Endothelial cell of umbilical vein (primary cell): ENCODE measurements around the gene TTC33. TPM values are rescaled to one million over a fixed set of nuclear protein-coding genes. Genes with fewer than 3 reads are reported as not detected.

Experiments
- BruUV-seq: library from RNA; stranded (reverse); fragments of 400-500 nt; replicated peaks from 2 replicates; lab custom pipeline; 2021; lab: Mats Ljungman, UMichigan
- CTCF ChIA-PET: fragments of 300-600, 350-600 bp; sonication (Branson Sonifier 250); formaldehyde crosslinking; loops from one replicate; lab custom pipeline; 2021; ENCODE audit warnings: antibody characterized with exemption, inconsistent platforms; lab: Charles Lee
- POLR2A ChIA-PET: fragments of 300-600, 350-600 bp; sonication (Branson Sonifier 250); formaldehyde crosslinking; loops from one replicate; lab custom pipeline; 2021; ENCODE audit warnings: antibody characterized with exemption, inconsistent platforms; lab: Charles Lee
- DNase-seq: peaks from one replicate; pipeline ENCODE4 v3.0.0-alpha.2; 2011; ENCODE audit warnings: low read depth, low spot score
- FAIRE-seq: peaks from 2 replicates; lab custom pipeline; 2011; peaks lifted over from hg19 to GRCh38; lab: Jason Lieb, UNC
- H2AFZ ChIP-seq: 2 replicates; pipeline ENCODE4 v1.6.0; 2012; ENCODE audit warnings: low read depth, low read length, control low read depth, inconsistent platforms
- H3K27ac ChIP-seq: 2 replicates; pipeline ENCODE4 v1.5.1; 2011; ENCODE audit warnings: low read depth, mild to moderate bottlenecking, control low read depth, low read length, moderate library complexity; ENCODE audit not compliant: insufficient read depth
- H3K27me3 ChIP-seq, 2 experiments: 2 replicates each; pipeline versions ENCODE4 v1.6.0 to v1.6.1; 2011; ENCODE audit warnings: low read length in 2 of 2, mixed read lengths in 1 of 2; ENCODE audit not compliant: control insufficient read depth in 2 of 2, insufficient read depth in 2 of 2
- H3K36me3 ChIP-seq, 2 experiments: 2 replicates in 1 of 2; 3 replicates in 1 of 2; pipeline ENCODE4 v1.5.1; 2011; ENCODE audit warnings: low read length in 2 of 2, mild to moderate bottlenecking in 1 of 2, moderate library complexity in 1 of 2; ENCODE audit not compliant: control insufficient read depth in 2 of 2, insufficient read depth in 2 of 2; ENCODE audit errors: extremely low read depth in 1 of 2
- H3K4me1 ChIP-seq: 3 replicates; pipeline ENCODE4 v1.5.1; 2011; ENCODE audit warnings: mild to moderate bottlenecking, low read length; ENCODE audit not compliant: control insufficient read depth, insufficient read depth; ENCODE audit errors: extremely low read depth
- H3K4me2 ChIP-seq: 2 replicates; pipeline ENCODE4 v1.6.1; 2011; ENCODE audit warnings: low read length, control low read depth, mixed read lengths; ENCODE audit not compliant: insufficient read depth
- H3K4me3 ChIP-seq, 3 experiments: fragments of 200-600 bp in 1 of 3; sonication (generic), shearing (Covaris generic) in 1 of 3; replicated peaks in 1 of 3; 2 replicates each; pipeline ENCODE4 v1.5.1; 2011 to 2016; ENCODE audit warnings: control low read depth in 3 of 3, low read length in 3 of 3, mild to moderate bottlenecking in 2 of 3, inconsistent platforms in 1 of 3, low read depth in 1 of 3, moderate library complexity in 1 of 3; ENCODE audit not compliant: insufficient read depth in 1 of 3
- H3K79me2 ChIP-seq: 2 replicates; pipeline ENCODE4 v1.6.0; 2012; ENCODE audit warnings: low read length, inconsistent platforms; ENCODE audit not compliant: control insufficient read depth, insufficient read depth
- H3K9ac ChIP-seq: replicated peaks from 2 replicates; pipeline ENCODE3; 2011; ENCODE audit warnings: low read length, control low read depth; ENCODE audit not compliant: insufficient read depth; ENCODE audit errors: extremely low read depth
- H3K9me1 ChIP-seq: replicated peaks from 3 replicates; pipeline ENCODE4 v1.6.0; 2011; ENCODE audit warnings: mild to moderate bottlenecking, low read length; ENCODE audit not compliant: control insufficient read depth, insufficient read depth; ENCODE audit errors: extremely low read depth
- H3K9me3 ChIP-seq: replicated peaks from 2 replicates; pipeline ENCODE4 v1.5.1; 2012; ENCODE audit warnings: low read length, inconsistent platforms; ENCODE audit not compliant: control insufficient read depth, insufficient read depth
- H4K20me1 ChIP-seq: replicated peaks from 2 replicates; pipeline ENCODE3; 2011; ENCODE audit warnings: mild to moderate bottlenecking, low read length; ENCODE audit not compliant: control insufficient read depth, insufficient read depth; ENCODE audit errors: extremely low read depth
- CTCF ChIP-seq, 2 donors: IDR thresholded peaks; 1 replicate in 1 of 2; 2 replicates in 1 of 2; pipeline ENCODE4 v1.5.1; 2011; ENCODE audit warnings: low read length in 2 of 2, mild to moderate bottlenecking in 2 of 2, moderate library complexity in 2 of 2, control low read depth in 1 of 2, inconsistent platforms in 1 of 2, low read depth in 1 of 2; ENCODE audit not compliant: insufficient read depth in 1 of 2; ENCODE audit errors: extremely low read depth in 1 of 2
- EZH2 ChIP-seq: IDR thresholded peaks from 2 replicates; pipeline ENCODE4 v1.6.1; 2012; ENCODE audit warnings: borderline replicate concordance, low read depth, mild to moderate bottlenecking, moderate library complexity, low read length, inconsistent platforms; ENCODE audit not compliant: severe bottlenecking
- FOS ChIP-seq: IDR thresholded peaks from 2 replicates; pipeline ENCODE4 v1.6.1; 2011; ENCODE audit warnings: mild to moderate bottlenecking, low read length, moderate library complexity, borderline replicate concordance; ENCODE audit not compliant: insufficient read depth
- GATA2 ChIP-seq: IDR thresholded peaks from 2 replicates; pipeline ENCODE4 v1.7.0; 2011; ENCODE audit warnings: low read depth, mild to moderate bottlenecking, moderate library complexity, mixed read lengths, low read length; ENCODE audit not compliant: insufficient read length, insufficient read depth
- JUN ChIP-seq: IDR thresholded peaks from 2 replicates; pipeline ENCODE4 v1.6.1; 2011; ENCODE audit warnings: borderline replicate concordance, low read depth; ENCODE audit not compliant: insufficient read length, insufficient read depth
- MAX ChIP-seq: IDR thresholded peaks from 2 replicates; pipeline ENCODE4 v1.6.1; 2011; ENCODE audit not compliant: insufficient read depth, insufficient read length
- MYC ChIP-seq: IDR thresholded peaks from one replicate; pipeline ENCODE4 v1.6.1; 2011; ENCODE audit warnings: mild to moderate bottlenecking, low read depth, low read length
- POLR2A ChIP-seq: IDR thresholded peaks from 2 replicates; pipeline ENCODE4 v1.6.1; 2012; ENCODE audit warnings: low read depth, mild to moderate bottlenecking, control low read depth, low read length
- POLR2AphosphoS5 ChIP-seq: IDR thresholded peaks from 2 replicates; pipeline ENCODE4 v1.6.1; 2012; ENCODE audit warnings: low read depth, mild to moderate bottlenecking, control low read depth, low read length, moderate library complexity; ENCODE audit not compliant: insufficient read depth
- dilution Hi-C: fragments of 300-500 bp; cut with MboI; formaldehyde crosslinking; loops from one replicate; pipeline ENCODE4 v1.15.0; 2019; ENCODE audit warnings: low sequenced_read_pairs; ENCODE audit not compliant: extremely low pct_ligation_motif_present
- intact Hi-C: fragments of 100-400 bp; cut with micrococcal nuclease; formaldehyde crosslinking; loops from one replicate; pipeline ENCODE4 v1.10.0; 2022
- polyA plus RNA-seq, 4 experiments: library from polyadenylated mRNA; depleted of rRNA in 3 of 4; stranded (reverse) in 3 of 4; unstranded in 1 of 4; fragments of >200 nt; gene quantifications; 2 replicates each; pipeline versions ENCODE4 v1.2.1 to v1.2.3, GENCODE V29; 2011 to 2012; ENCODE audit warnings: missing spikeins in 1 of 4
- total RNA-seq: library from RNA; stranded (reverse); gene quantifications from 2 replicates; pipeline ENCODE4 v1.2.3, GENCODE V29; 2021

Gene TTC33
- total and polyA plus RNA-seq, 2 donors (not counting 3 experiments of a cell fraction or from before 2014, with no cell fraction given) = 2.2 to 11.7 TPM

- no peak overlapping the region for H3K4me2 ChIP-seq
- no peak overlapping the region for H3K4me3 ChIP-seq
- no peak overlapping the region for H3K27ac ChIP-seq
- peaks cover 68% of the 10 kb centered on the region for H3K79me2 ChIP-seq
- intact Hi-C loops (no loop called here), dilution Hi-C loops (no loop called here)
- DNase-seq = no peak
- no peak for TF ChIP-seq GATA2
- no peak for TF ChIP-seq JUN
- no peak for TF ChIP-seq CTCF (IDR thresholded peaks at IDR 0.05; ENCODE audit: extremely low read depth in 1 of 2, insufficient read depth in 1 of 2, low read depth in 1 of 2, low read length in 2 of 2)
- TF ChIP-seq MAX = no peak
- no peak for TF ChIP-seq FOS
- no peak for TF ChIP-seq EZH2
- no peak for TF ChIP-seq POLR2A
- no peak for TF ChIP-seq MYC
- no peak for TF ChIP-seq POLR2AphosphoS5
- no TSS peak for BruUV-seq
- no peaks in the 10 kb centered on the region for H3K4me1 ChIP-seq
- H3K27me3 ChIP-seq = no peaks in the 10 kb centered on the region
- CTCF ChIA-PET = interaction anchor here (1.1 kb wide), 1 partner anchor 39 kb away, joined by 3 read pairs; no protein-coding TSS in a partner anchor
- POLR2A ChIA-PET = no interaction called here
- no peak overlapping the region for H3K9ac ChIP-seq
- no peak overlapping the region for H2AFZ ChIP-seq
- peaks cover 8% of the 10 kb centered on the region for H4K20me1 ChIP-seq
- H3K9me1 ChIP-seq = no peaks in the 10 kb centered on the region
- FAIRE-seq = no peak
- peaks cover 5 to 23% of the 10 kb centered on the region in 2 experiments for H3K36me3 ChIP-seq
- no peaks in the 10 kb centered on the region for H3K9me3 ChIP-seq
Measured at GRCh38 chr5:40778133-40778532, 22.4 kb upstream of the TTC33 start.
